A673 (cell line): Measurements from ENCODE around the gene SLC2A13. TPM values are rescaled to one million over a fixed set of nuclear protein-coding genes. Genes with fewer than 3 reads are reported as not detected.

Experiments
- Bru-seq: library from RNA; stranded (reverse); fragments of 400-500 nt; gene quantifications from one replicate; lab custom pipeline; 2021; lab: Mats Ljungman, UMichigan
- BruChase-seq, 2 experiments: library from RNA; stranded (reverse); fragments of 400-500 nt; gene quantifications; one replicate each; lab custom pipeline; 2021; lab: Mats Ljungman, UMichigan
- BruUV-seq: library from RNA; stranded (reverse); fragments of 400-500 nt; replicated peaks from 2 replicates; lab custom pipeline; 2021; lab: Mats Ljungman, UMichigan
- CTCF ChIA-PET: fragments of 300-600 bp; sonication (Branson Sonifier 250); formaldehyde crosslinking; loops from one replicate; lab custom pipeline; 2022; ENCODE audit warnings: antibody characterized with exemption; lab: Charles Lee
- POLR2A ChIA-PET: fragments of 300-600 bp; sonication (Branson Sonifier 250); formaldehyde crosslinking; loops from one replicate; lab custom pipeline; 2022; ENCODE audit warnings: antibody characterized with exemption; ENCODE audit not compliant: low non-redundant PET; lab: Charles Lee
- DNase-seq: peaks from one replicate; pipeline ENCODE4 v3.0.0-alpha.2; 2015; ENCODE audit warnings: low spot score
- H3K27ac ChIP-seq: fragments of 200-600 bp; sonication (generic); 2 replicates; pipeline ENCODE4 v1.5.1; 2016; ENCODE audit warnings: mixed run types, low read depth, mild to moderate bottlenecking, mixed read lengths, antibody characterized with exemption, low read length; ENCODE audit not compliant: poor library complexity, severe bottlenecking
- H3K27me3 ChIP-seq: fragments of 200-600 bp; sonication (generic); replicated peaks from 2 replicates; pipeline ENCODE4 v1.6.1; 2017; ENCODE audit warnings: mixed run types, low read depth, mild to moderate bottlenecking, mixed read lengths, antibody characterized with exemption, low read length; ENCODE audit not compliant: insufficient read depth, poor library complexity
- H3K36me3 ChIP-seq: fragments of 200-600 bp; sonication (generic); 2 replicates; pipeline ENCODE4 v1.6.1; 2016; ENCODE audit warnings: mixed run types, mild to moderate bottlenecking, mixed read lengths, antibody characterized with exemption, low read length; ENCODE audit not compliant: insufficient read depth, poor library complexity, severe bottlenecking
- H3K4me1 ChIP-seq: fragments of 200-600 bp; sonication (generic); 2 replicates; pipeline ENCODE4 v1.6.1; 2017; ENCODE audit warnings: mixed run types, mild to moderate bottlenecking, mixed read lengths, antibody characterized with exemption, low read length; ENCODE audit not compliant: insufficient read depth, poor library complexity, severe bottlenecking
- H3K4me3 ChIP-seq: fragments of 200-600 bp; sonication (generic); 2 replicates; pipeline ENCODE4 v1.5.1; 2016; ENCODE audit warnings: low read depth, mixed run types, mild to moderate bottlenecking, mixed read lengths, low read length; ENCODE audit not compliant: poor library complexity, severe bottlenecking
- H3K9me3 ChIP-seq: fragments of 200-600 bp; sonication (generic); 2 replicates; pipeline ENCODE4 v1.6.1; 2016; ENCODE audit warnings: mixed run types, low read depth, mild to moderate bottlenecking, mixed read lengths, antibody characterized with exemption, low read length; ENCODE audit not compliant: poor library complexity, severe bottlenecking
- CTCF ChIP-seq: fragments of 300-800, 200-600 bp; sonication (generic); conservative IDR thresholded peaks from 2 replicates; pipeline ENCODE4 v1.5.1; 2017; ENCODE audit warnings: low read depth, mild to moderate bottlenecking, antibody characterized with exemption, low read length, moderate library complexity, mixed read lengths
- EZH2 ChIP-seq: fragments of 200-600 bp; sonication (generic); IDR thresholded peaks from 2 replicates; pipeline ENCODE4 v1.6.1; 2017; ENCODE audit warnings: borderline replicate concordance, low read depth, mild to moderate bottlenecking, mixed read lengths, antibody characterized with exemption, low read length; ENCODE audit not compliant: poor library complexity, severe bottlenecking
- intact Hi-C: fragments of 100-400 bp; cut with micrococcal nuclease; formaldehyde crosslinking; loops from one replicate; pipeline ENCODE4 v1.10.0; 2022; ENCODE audit not compliant: unreplicated experiment
- long read RNA-seq: library from polyadenylated mRNA; stranded (forward); transcript quantifications from one replicate; pipeline ENCODE4 v2.0.0, GENCODE V29; 2022
- total RNA-seq: library from RNA; stranded (reverse); gene quantifications from 2 replicates; pipeline ENCODE4 v1.2.3, GENCODE V29; 2021

SLC2A13 gene
- 8.7 and 9.1 TPM in 2 replicates for total RNA-seq
- Bru-seq, nascent RNA, result percentile 68 among the genes with signal in this experiment
- percentile 58 among the genes with signal in this experiment for BruChase-seq, experiment 1, labeled RNA remaining after a 2-hour chase
- percentile 53 among the genes with signal in this experiment for BruChase-seq, experiment 2, labeled RNA remaining after a 6-hour chase
- long read RNA-seq, full-length matches to known transcripts, result 8 of 22 reads
- long read RNA-seq, partial matches to known transcripts, result 3 of 22 reads
- long read RNA-seq, other reads (novel, unspliced or antisense), result 11 of 22 reads

- intact Hi-C loops, result loop anchor here (2.0 to 5.0 kb wide), 2 partner anchors 298 to 519 kb away; no protein-coding TSS in a partner anchor
- H3K36me3 ChIP-seq, result no peaks in the 10 kb centered on the region
- TF ChIP-seq CTCF (no peak), EZH2 (no peak)
- DNase-seq, result peak; percentile 81
- peak within 1 kb of the TSS; percentile 89 for H3K4me3 ChIP-seq
- no peaks in the 10 kb centered on the region for H3K27me3 ChIP-seq
- peak within 1 kb of the TSS; percentile 70 for H3K27ac ChIP-seq
- peaks cover 13% of the 10 kb centered on the region for H3K4me1 ChIP-seq
- no TSS peak for BruUV-seq
- POLR2A ChIA-PET, result no interaction called here
- CTCF ChIA-PET, result interaction anchor here (2.0 kb wide), 1 partner anchor 94 kb away, joined by 7 read pairs; no protein-coding TSS in a partner anchor
- H3K9me3 ChIP-seq, result no peaks in the 10 kb centered on the region
Observed at GRCh38 chr12:40105515-40106201, at the start of gene SLC2A13. Gene SLC2A13 (minus strand): TSS chr12:40106081. CDS start chr12:40105808, 273 bp downstream.

GRCh38 chr12:40154381-40154780 is 48.5 kb upstream of the SLC2A13 start:
- Histone ChIP-seq H3K4me1 (no peaks in the 10 kb centered on the region), H3K4me3 (no peak overlapping the region), H3K36me3 (no peaks in the 10 kb centered on the region), H3K27me3 (no peaks in the 10 kb centered on the region), H3K9me3 (no peaks in the 10 kb centered on the region), H3K27ac (no peak overlapping the region)
- DNase-seq, result no peak
- no TSS peak for BruUV-seq
- intact Hi-C loops, result loop anchor here (5.0 to 10.0 kb wide), 3 partner anchors 52 to 770 kb away; no protein-coding TSS in a partner anchor
- ChIA-PET CTCF (no interaction called here), POLR2A (no interaction called here)
- TF ChIP-seq CTCF (no peak), EZH2 (no peak)

GRCh38 chr12:40153432-40153831 is 47.6 kb upstream of the SLC2A13 start:
- intact Hi-C loops, result loop anchor here (5.0 to 10.0 kb wide), 3 partner anchors 51 to 771 kb away; no protein-coding TSS in a partner anchor
- Histone ChIP-seq H3K4me3 (no peak overlapping the region), H3K27me3 (no peaks in the 10 kb centered on the region), H3K27ac (no peak overlapping the region), H3K9me3 (no peaks in the 10 kb centered on the region), H3K36me3 (no peaks in the 10 kb centered on the region), H3K4me1 (no peaks in the 10 kb centered on the region)
- BruUV-seq, result no TSS peak
- DNase-seq, result no peak
- no peak for TF ChIP-seq EZH2
- TF ChIP-seq CTCF, result no peak
- ChIA-PET CTCF (no interaction called here), POLR2A (no interaction called here)
